ENCODE measurements around the gene MYPN.
"Not testable (repeated sequence)": the region's sequence is repeated elsewhere in the genome, so short reads cannot be mapped to it uniquely, and the experiment has no call there.

The MYPN gene

GRCh38 chr10:68238371-68238770 lies 129.1 kb downstream of the MYPN start:
- H3K4me3 ChIP-seq (ENCODE audit: low read length), result no peak overlapping the region
- no peaks in the 10 kb centered on the region for H3K36me3 ChIP-seq (ENCODE audit: control insufficient read depth, low read depth, low read length)
- H3K9ac ChIP-seq (ENCODE audit: low read length), result no peak overlapping the region
- peaks cover 9% of the 10 kb centered on the region for H3K27me3 ChIP-seq (ENCODE audit: control insufficient read depth, insufficient read depth, low read length)
- H3K27ac ChIP-seq (ENCODE audit: low read length), result no peak overlapping the region
- H3K9me3 ChIP-seq (ENCODE audit: control insufficient read depth, low read depth, low read length), result no peaks in the 10 kb centered on the region
- H3K4me1 ChIP-seq (ENCODE audit: control insufficient read depth, low read depth, low read length), result no peaks in the 10 kb centered on the region

- Histone ChIP-seq H3K27ac (ENCODE audit: low read length) (no peak overlapping the region), H3K9me3 (ENCODE audit: control insufficient read depth, low read depth, low read length) (no peaks in the 10 kb centered on the region), H3K4me1 (ENCODE audit: control insufficient read depth, low read depth, low read length) (no peaks in the 10 kb centered on the region), H3K9ac (ENCODE audit: low read length) (no peak overlapping the region), H3K27me3 (ENCODE audit: control insufficient read depth, insufficient read depth, low read length) (peaks cover 2% of the 10 kb centered on the region), H3K4me3 (ENCODE audit: low read length) (no peak overlapping the region), H3K36me3 (ENCODE audit: control insufficient read depth, low read depth, low read length) (no peaks in the 10 kb centered on the region)
These were observed 129.8 kb downstream of the MYPN start for GRCh38 chr10:68239069-68239468.

GRCh38 chr10:68239596-68240150 lies 130.4 kb downstream of the MYPN start:
- Histone ChIP-seq H3K9ac (ENCODE audit: low read length) (no peak overlapping the region), H3K4me3 (ENCODE audit: low read length) (no peak overlapping the region), H3K36me3 (ENCODE audit: control insufficient read depth, low read depth, low read length) (no peaks in the 10 kb centered on the region), H3K4me1 (ENCODE audit: control insufficient read depth, low read depth, low read length) (no peaks in the 10 kb centered on the region), H3K27me3 (ENCODE audit: control insufficient read depth, insufficient read depth, low read length) (no peaks in the 10 kb centered on the region), H3K9me3 (ENCODE audit: control insufficient read depth, low read depth, low read length) (no peaks in the 10 kb centered on the region), H3K27ac (ENCODE audit: low read length) (no peak overlapping the region)

- Histone ChIP-seq H3K27me3 (ENCODE audit: control insufficient read depth, insufficient read depth, low read length) (no peaks in the 10 kb centered on the region), H3K9ac (ENCODE audit: low read length) (no peak overlapping the region), H3K27ac (ENCODE audit: low read length) (no peak overlapping the region), H3K4me1 (ENCODE audit: control insufficient read depth, low read depth, low read length) (no peaks in the 10 kb centered on the region), H3K4me3 (ENCODE audit: low read length) (no peak overlapping the region), H3K9me3 (ENCODE audit: control insufficient read depth, low read depth, low read length) (no peaks in the 10 kb centered on the region), H3K36me3 (ENCODE audit: control insufficient read depth, low read depth, low read length) (no peaks in the 10 kb centered on the region)
These were observed 132.8 kb downstream of the MYPN start for GRCh38 chr10:68242051-68242450.

GRCh38 chr10:68246397-68246796 lies 137.1 kb downstream of the MYPN start:
- H3K9me3 ChIP-seq (ENCODE audit: control insufficient read depth, low read depth, low read length); H3K36me3 ChIP-seq (ENCODE audit: control insufficient read depth, low read depth, low read length); H3K4me1 ChIP-seq (ENCODE audit: control insufficient read depth, low read depth, low read length); H3K27ac ChIP-seq (ENCODE audit: low read length); H3K9ac ChIP-seq (ENCODE audit: low read length); H3K4me3 ChIP-seq (ENCODE audit: low read length): not testable (repeated sequence)
- H3K27me3 ChIP-seq (ENCODE audit: control insufficient read depth, insufficient read depth, low read length), result peaks cover 12% of the 10 kb centered on the region

GRCh38 chr10:68247931-68248330 lies 138.6 kb downstream of the MYPN start:
- no peaks in the 10 kb centered on the region for H3K36me3 ChIP-seq (ENCODE audit: control insufficient read depth, low read depth, low read length)
- H3K4me3 ChIP-seq (ENCODE audit: low read length), result no peak overlapping the region
- peaks cover 25% of the 10 kb centered on the region for H3K27me3 ChIP-seq (ENCODE audit: control insufficient read depth, insufficient read depth, low read length)
- no peak overlapping the region for H3K9ac ChIP-seq (ENCODE audit: low read length)
- H3K27ac ChIP-seq (ENCODE audit: low read length), result no peak overlapping the region
- H3K4me1 ChIP-seq (ENCODE audit: control insufficient read depth, low read depth, low read length), result peaks cover 11% of the 10 kb centered on the region
- H3K9me3 ChIP-seq (ENCODE audit: control insufficient read depth, low read depth, low read length), result no peaks in the 10 kb centered on the region

GRCh38 chr10:68249297-68249696 lies 140.0 kb downstream of the MYPN start:
- Histone ChIP-seq H3K4me3 (ENCODE audit: low read length) (no peak overlapping the region), H3K27ac (ENCODE audit: low read length) (no peak overlapping the region), H3K9ac (ENCODE audit: low read length) (no peak overlapping the region), H3K4me1 (ENCODE audit: control insufficient read depth, low read depth, low read length) (peaks cover 11% of the 10 kb centered on the region), H3K36me3 (ENCODE audit: control insufficient read depth, low read depth, low read length) (no peaks in the 10 kb centered on the region), H3K9me3 (ENCODE audit: control insufficient read depth, low read depth, low read length) (no peaks in the 10 kb centered on the region), H3K27me3 (ENCODE audit: control insufficient read depth, insufficient read depth, low read length) (peaks cover 35% of the 10 kb centered on the region)

- no peaks in the 10 kb centered on the region for H3K9me3 ChIP-seq (ENCODE audit: control insufficient read depth, low read depth, low read length)
- H3K4me3 ChIP-seq (ENCODE audit: low read length), result no peak overlapping the region
- H3K27me3 ChIP-seq (ENCODE audit: control insufficient read depth, insufficient read depth, low read length), result peaks cover 35% of the 10 kb centered on the region
- no peaks in the 10 kb centered on the region for H3K36me3 ChIP-seq (ENCODE audit: control insufficient read depth, low read depth, low read length)
- H3K4me1 ChIP-seq (ENCODE audit: control insufficient read depth, low read depth, low read length), result peaks cover 11% of the 10 kb centered on the region
- H3K9ac ChIP-seq (ENCODE audit: low read length), result no peak overlapping the region
- no peak overlapping the region for H3K27ac ChIP-seq (ENCODE audit: low read length)
These were observed 141.9 kb downstream of the MYPN start for GRCh38 chr10:68251151-68251550.

- H3K4me3 ChIP-seq (ENCODE audit: low read length), result no peak overlapping the region
- peaks cover 11% of the 10 kb centered on the region for H3K4me1 ChIP-seq (ENCODE audit: control insufficient read depth, low read depth, low read length)
- no peak overlapping the region for H3K27ac ChIP-seq (ENCODE audit: low read length)
- H3K9me3 ChIP-seq (ENCODE audit: control insufficient read depth, low read depth, low read length), result no peaks in the 10 kb centered on the region
- H3K36me3 ChIP-seq (ENCODE audit: control insufficient read depth, low read depth, low read length), result no peaks in the 10 kb centered on the region
- no peak overlapping the region for H3K9ac ChIP-seq (ENCODE audit: low read length)
- H3K27me3 ChIP-seq (ENCODE audit: control insufficient read depth, insufficient read depth, low read length), result peaks cover 35% of the 10 kb centered on the region
These were observed 142.6 kb downstream of the MYPN start for GRCh38 chr10:68251625-68252495.

- H3K27ac ChIP-seq (ENCODE audit: low read length), result no peak overlapping the region
- H3K9me3 ChIP-seq (ENCODE audit: control insufficient read depth, low read depth, low read length), result no peaks in the 10 kb centered on the region
- H3K4me1 ChIP-seq (ENCODE audit: control insufficient read depth, low read depth, low read length), result peaks cover 11% of the 10 kb centered on the region
- no peak overlapping the region for H3K4me3 ChIP-seq (ENCODE audit: low read length)
- H3K36me3 ChIP-seq (ENCODE audit: control insufficient read depth, low read depth, low read length), result no peaks in the 10 kb centered on the region
- no peak overlapping the region for H3K9ac ChIP-seq (ENCODE audit: low read length)
- H3K27me3 ChIP-seq (ENCODE audit: control insufficient read depth, insufficient read depth, low read length), result peaks cover 35% of the 10 kb centered on the region
These were observed 144.1 kb downstream of the MYPN start for GRCh38 chr10:68253346-68253745.

GRCh38 chr10:68261132-68261856 lies 152.0 kb downstream of the MYPN start:
- Histone ChIP-seq H3K9ac (ENCODE audit: low read length) (no peak overlapping the region), H3K4me1 (ENCODE audit: control insufficient read depth, low read depth, low read length) (no peaks in the 10 kb centered on the region), H3K27ac (ENCODE audit: low read length) (no peak overlapping the region), H3K4me3 (ENCODE audit: low read length) (no peak overlapping the region), H3K9me3 (ENCODE audit: control insufficient read depth, low read depth, low read length) (no peaks in the 10 kb centered on the region), H3K36me3 (ENCODE audit: control insufficient read depth, low read depth, low read length) (no peaks in the 10 kb centered on the region), H3K27me3 (ENCODE audit: control insufficient read depth, insufficient read depth, low read length) (no peaks in the 10 kb centered on the region)
